SHP77 treated with DMSO at 0.1 percent for 48 hours (cell line): Measurements from ENCODE around the gene CELF2.
"Not testable (repeated sequence)": the region's sequence is repeated elsewhere in the genome, so short reads cannot be mapped to it uniquely, and the experiment has no call there.

ENCODE experiments used
- DNase-seq: peaks from one replicate; lab custom pipeline; 2025; lab: John Stamatoyannopoulos, UW

CELF2 gene

DNA sequence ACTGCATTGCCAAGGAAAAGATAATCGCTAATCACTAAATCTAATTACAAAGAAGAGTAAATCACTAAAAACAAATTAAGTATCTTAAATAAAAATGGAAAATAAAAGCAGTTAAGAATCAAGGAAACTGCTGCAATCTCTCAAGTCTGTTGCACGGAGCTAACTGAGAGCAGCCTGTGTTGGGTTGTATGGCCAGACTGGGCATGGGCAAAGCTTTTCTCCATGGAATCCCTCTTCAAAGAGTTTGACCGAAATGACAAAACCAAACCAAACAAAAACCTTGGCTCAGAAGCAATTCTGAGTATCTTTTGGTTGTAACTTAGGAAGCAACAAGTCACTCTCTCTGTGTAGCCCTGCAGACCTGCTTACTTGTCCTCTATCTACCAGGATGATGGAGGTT is 78.8 kb downstream of the CELF2 start:
- DNase-seq = no peak

DNA sequence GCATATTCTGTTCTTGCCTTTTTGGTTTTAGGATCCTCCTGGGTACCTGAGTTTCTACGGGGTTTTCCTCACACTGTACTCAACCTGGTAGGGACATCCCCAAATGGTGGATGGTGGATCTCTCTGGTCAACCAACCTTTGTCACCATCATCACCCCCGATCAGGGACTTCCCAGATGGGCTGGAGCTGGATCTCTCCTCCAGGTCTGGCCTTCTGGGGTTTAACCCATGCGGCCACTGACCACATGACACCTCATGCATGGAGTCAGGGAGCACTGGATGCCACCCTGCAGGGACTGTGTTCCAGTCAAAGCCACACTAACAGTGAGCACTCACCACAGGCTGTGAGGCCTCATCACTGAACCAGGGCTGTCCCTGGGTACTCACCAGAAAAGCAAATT is 80.0 kb downstream of the CELF2 start:
- no peak for DNase-seq

DNA sequence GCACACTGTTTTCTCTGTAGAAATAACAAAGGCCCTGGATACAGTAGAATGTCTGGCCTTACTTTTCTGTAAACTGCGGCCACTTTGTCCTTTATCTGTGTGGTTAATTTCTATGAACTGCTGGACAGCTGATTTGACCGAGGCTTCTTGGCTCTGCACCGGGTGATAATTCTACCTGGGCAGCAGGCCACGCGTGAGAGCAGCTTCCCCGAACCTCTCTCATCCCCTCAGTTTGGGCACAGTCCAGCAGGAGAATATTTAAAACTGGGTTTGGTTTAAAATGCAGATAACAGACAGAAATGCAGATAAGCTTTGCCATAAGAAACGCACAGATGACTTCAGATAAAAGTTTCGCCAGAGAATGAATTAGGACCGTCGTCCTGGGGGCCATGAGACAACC is 81.0 kb downstream of the CELF2 start:
- DNase-seq = no peak

DNA sequence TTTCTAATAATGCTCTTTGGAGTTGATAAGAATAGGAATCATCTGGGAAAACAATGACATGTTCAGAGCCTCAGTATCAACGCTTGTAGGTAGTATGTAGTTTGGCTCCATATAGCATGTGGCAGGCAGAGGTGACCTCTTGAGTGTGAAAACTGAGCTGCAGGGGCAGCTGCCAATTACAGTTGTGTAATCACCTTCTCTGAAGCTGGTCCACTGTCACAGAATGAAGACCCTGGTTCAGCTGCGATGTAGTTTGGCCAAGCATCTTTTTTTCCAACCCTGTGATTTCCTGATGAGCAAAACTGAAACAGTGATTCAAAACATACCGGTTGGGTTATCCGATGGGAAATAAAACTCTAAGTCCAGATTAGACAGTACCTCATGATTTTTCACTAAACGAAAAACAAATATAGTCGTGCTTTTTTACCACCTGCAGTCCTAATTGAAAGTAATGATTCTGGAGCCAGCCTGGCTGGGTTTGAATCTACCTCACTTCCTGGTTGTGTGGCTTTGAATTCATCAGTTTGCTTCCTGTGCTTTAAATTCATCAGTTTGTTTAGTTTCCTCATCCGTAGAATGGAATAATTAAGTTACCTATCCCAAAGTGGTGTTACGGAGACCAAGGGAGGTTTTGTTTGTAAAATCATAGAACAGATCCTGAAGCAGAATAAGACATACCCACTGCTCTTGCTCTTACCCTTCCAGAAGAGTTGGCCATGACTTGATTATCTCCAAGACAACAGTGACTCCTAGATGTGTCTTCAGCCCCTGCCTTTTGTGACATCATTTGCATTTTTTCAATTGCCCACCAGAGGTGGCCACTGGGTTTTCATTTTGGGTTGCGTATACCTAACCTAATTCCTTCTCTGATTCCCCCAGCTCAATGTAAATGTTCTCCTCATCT is 87.4 kb downstream of the CELF2 start:
- DNase-seq = no peak

DNA sequence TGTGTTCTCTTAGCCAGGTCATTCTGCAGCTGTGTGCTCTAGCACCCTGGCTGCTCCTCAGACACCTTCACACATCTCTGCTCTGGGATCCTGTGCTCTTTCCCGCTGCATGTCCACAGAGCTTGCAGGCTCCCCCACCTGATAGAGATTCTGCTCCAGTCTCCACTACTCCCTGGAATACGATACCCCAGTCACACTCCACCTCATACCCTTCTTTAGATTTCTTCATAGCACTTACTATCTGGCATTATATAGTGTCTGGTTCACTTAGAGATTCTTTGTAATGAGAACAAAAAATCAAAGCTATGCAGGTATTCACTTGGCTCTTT is 88.0 kb downstream of the CELF2 start:
- DNase-seq = no peak

DNA sequence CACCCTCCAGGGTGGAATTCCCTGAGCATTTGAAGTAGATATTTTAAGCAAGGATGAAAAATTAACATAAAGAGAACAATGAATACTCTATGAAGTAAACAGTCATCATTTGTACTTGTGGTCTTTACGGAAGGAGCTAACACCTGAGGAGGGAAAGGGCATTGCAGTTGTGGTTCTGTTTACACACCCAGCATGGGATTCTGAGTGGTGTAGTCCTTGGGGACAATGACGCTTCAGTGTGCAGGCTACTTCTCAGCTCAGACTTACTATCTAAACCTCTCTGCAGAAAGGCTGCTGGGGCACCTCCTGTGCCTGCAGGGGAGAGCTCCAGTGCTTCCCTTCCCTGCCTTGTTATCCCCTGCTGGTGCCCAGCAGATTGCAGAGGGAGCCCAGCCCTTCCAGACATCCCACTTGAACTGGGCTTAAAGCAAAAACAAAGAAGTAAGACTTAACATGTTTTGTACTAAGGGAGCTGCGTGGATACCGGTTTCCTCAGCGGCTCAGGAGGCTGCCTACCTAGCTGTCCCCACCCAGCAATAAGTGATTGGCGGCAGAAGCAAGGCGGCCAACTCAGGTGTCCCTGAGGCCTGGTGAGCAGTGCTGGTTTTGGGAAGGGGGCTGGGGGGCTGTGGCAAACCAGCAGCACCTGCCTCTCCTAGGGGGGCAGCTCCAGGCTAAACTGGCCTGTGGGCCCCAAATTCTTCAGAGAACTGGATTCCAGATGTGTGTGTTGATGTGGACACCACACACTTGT is 89.1 kb downstream of the CELF2 start:
- no peak for DNase-seq

DNA sequence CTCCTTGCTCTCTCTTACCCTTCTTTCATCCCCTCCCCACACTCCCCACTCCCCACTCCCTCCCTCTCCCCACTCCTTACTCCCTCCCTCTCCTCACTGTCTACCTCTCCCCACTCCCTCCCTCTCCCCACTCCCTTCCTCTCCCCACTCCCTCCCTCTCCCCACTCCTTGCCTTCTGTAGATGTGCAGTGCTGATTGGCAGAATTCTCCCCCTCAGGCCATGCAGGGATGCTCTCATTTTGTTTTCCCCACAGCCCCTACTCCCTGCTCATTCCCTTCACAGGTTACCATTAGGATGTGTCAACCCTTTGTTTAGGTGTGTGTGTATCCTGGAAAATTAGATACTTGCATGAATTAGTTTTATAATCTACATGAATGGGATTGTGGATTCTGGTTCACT is 90.3 kb downstream of the CELF2 start:
- DNase-seq = no peak

DNA sequence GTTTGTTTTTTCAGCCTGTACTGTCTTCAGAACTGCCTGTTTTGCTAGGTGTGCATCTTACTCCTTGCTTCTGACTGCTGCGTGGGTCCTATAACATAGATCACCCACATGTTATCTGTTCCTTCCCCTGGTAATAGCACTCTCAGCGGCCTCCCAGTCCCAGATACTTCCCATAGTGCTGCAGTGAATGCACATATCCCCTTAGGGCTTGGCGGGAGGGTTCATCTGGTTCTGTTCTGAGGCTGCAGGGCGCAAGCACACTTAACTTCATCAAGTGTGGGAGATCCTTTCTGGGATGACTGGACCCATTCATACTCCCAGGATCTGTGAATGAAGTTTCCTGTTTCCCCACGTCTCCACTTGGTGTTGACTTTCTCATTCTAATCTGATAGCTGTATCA is 90.7 kb downstream of the CELF2 start:
- DNase-seq = no peak

DNA sequence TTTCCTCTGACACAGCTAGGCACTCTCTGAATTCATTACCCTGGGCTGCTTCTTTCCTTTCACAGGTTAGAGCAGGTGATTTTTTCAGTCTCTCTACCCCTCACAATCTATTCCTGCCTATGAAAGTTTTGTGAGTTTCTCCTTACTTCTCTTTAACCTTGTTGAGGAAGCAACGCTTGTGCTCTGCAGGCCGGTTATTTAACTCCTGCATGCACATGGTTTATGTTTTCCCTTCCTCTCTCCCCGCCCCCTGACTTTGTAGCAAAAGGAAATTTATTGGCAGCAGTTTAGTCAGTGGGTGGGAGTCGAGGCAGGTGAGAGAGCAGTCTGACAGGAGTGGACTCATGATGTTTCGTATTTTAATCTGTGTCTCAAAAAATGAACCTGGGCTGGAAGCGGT is 91.9 kb downstream of the CELF2 start:
- no peak for DNase-seq

DNA sequence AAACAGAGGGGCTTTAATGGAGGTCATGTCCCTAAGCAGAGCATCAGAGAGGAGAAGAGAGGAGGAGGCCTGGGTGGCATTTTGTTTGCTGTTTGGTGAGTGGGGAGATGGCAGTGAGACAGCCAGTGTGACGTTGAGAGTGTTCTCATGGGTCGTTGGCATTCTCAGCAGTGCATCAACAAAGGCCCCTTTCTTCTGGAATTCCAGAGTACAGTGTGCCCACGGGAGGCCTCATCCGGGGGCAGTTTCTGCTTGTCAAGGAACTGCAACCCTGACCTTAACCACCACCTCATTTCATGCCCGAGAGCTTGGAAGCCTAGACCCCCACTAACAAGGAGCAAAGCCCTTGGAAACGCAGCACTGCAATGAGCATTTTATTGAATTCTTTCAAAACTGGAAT is 92.9 kb downstream of the CELF2 start:
- no peak for DNase-seq

DNA sequence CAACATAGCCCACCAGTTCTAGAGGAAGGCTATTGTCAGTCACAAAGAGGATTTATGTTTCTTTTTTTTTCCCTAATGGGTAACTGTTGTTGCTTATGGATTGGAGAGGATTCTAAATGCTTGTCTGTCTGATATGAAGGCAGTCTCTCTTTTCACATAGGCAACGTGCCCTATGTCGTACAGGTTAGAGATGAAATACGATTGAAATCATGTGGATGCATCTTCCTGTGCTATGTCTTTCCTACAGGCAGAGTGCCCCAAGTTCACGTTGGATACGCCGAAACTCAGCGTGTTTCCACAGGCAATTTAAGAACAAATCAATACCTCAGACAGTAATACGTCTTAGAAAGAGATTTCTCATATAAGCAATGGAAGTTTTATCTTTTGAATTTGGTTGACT is 93.8 kb downstream of the CELF2 start:
- no peak for DNase-seq

DNA sequence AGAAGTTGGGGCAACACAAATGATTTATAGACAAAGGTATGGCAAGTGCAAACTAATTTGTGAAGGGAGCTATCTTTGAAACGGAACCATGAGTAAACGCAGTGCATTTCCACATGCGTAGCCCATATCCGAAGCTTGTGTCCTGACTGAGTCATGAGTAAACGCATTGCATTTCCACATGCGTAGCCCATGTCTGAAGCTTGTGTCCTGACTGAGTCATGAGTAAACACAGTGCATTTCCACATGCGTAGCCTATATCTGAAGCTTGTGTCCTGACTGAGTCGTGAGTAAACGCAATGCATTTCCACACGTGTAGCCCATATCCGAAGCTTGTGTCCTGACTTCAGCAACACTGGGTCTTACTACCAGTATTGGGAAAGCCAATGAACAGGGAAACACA is 95.0 kb downstream of the CELF2 start:
- no peak for DNase-seq

DNA sequence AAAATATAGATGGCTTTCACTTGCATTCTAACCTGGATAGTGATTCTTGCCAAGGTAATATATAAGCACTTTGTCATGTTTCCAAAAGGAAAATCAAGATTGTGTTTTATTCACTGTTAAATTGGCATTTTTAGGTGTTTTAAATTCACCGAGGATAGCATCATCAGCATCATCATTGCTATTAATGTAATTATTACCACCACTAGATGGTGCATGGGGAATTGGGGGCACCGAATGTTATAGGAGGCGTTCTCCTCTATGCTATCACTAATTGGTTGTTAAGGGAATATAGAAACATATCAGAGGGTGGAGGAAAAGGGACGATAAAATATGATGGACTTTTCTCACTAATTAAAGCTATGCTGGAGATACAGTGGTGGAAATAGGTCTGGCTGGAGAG is 95.5 kb downstream of the CELF2 start:
- DNase-seq = no peak

DNA sequence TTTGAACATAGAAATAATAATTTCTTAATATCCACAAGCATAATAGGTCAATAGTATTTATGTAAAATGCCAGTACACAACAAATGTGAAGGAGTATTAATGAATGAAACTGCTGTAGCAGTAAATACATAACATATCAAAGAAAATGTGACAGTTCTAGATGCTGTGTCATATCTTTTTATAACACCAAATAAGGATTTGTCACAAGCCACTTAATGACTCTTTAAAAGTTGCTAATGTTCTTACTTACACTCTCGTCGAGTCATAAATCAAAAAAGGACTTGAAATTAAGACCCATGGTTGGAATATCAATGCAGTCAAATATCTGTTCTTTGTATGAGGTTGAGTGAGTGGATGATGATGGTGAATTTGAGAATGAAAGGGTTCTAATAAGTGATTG is 96.6 kb downstream of the CELF2 start:
- no peak for DNase-seq

DNA sequence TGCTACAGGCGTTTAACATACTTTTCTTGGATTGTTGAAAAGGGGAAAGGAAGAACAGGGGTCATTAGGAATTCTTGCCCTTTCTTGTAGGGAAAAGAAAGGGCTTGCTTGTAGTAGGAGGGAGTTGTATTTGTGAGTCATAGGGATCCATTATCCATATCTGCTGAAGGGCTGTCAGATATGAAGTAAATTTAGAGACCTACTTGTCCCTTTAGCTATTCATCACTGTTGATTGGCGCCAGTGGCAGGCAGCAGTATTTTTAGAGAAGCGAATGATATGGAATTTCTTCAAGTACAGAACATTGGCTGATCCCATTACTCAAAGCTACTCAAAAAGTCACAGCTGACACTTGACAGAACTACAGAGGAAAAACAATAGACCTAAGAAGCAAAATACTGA is 97.7 kb downstream of the CELF2 start:
- DNase-seq = no peak

DNA sequence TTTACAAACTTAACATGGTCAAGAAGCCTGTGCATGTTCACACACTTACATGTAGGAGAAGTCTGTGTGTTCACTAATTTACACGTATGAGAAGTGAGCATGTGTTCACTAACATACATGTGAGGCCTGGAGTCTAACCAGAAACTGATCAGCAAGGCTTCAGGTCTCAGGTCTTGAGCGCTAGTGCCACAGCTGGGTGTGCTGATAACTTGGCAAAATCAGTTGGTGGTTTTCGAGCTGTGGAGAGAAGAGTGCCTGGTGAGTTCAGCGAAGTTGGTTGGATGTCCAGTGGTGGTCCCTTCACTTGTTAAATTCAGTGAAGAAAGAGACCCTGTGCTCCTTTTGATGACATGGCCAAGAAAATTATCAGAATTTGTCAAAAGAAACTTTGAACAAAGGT is 98.7 kb downstream of the CELF2 start:
- DNase-seq = no peak

DNA sequence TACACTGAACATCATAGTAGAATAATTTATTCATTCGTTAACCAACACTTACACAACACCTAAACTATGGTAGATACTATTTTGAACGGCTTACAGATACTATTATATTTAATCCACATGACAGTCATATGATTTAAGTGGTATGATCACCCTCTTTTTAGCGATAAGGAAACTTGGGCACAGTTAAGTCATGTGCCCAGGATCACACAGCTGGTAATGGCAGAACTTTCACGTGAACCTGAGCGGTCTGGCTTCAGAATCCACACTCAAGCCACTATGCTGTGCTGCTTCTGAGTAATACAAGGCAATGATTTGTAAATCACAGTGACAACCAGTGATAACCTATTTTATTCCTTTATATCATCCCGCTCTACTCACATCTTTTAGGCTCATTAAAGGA is 99.1 kb downstream of the CELF2 start:
- no peak for DNase-seq

DNA sequence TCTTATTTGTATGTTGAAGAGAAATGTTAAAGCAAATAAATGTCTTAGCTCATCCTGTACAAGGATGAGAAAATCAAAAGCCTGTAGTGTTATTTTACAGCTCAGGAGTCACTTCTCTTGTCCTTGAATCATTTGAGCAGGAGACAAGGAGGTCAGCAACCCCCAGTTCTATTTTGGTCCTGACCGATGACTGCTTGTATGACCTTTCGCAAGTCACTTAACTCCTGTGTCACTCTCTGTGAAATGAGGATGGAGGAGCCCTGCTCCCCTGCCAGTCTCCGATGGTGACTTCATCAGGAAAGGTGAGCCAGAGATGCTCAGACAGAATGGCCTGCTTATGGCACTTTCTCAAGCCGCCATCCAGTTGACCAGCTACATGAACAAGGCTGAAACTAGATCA is 101.0 kb downstream of the CELF2 start:
- no peak for DNase-seq

DNA sequence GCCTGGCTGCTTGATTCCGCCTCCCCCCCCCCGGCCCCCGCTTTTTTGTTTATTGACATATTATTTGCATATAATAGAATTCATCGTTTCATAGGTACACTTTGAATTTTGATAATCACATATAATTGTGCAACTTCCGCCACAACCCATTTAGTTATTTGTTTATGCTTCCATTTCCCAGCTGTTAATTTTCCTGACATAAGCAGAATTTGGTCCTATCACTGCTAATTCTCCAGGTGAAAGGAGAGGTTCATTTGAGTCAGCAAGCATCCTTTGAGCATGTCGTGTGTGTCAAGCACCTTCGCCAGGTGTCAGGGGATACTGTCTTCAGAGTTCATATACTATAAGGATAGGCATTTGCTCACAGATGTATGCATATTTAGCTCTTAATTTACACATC is 102.2 kb downstream of the CELF2 start:
- DNase-seq = no peak

DNA sequence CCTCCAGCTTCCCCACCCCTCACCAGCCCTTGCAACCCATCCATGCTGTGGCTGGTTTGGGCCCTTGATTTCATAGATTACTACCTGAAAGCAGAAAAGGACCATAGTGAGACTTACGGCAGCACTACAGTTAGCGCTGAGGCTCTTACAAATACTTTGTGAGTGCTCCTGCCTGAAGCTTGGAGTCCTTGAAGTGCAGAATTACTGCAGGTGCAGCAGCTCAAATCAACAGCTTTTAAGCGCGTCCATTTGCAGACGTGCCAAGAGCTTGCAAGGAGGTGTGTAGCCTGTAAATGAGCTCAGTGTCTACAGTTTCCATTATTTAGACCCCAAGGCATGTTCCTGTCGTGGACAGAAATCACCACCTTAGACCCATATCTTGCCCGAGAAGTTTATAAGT is 103.0 kb downstream of the CELF2 start:
- no peak for DNase-seq

DNA sequence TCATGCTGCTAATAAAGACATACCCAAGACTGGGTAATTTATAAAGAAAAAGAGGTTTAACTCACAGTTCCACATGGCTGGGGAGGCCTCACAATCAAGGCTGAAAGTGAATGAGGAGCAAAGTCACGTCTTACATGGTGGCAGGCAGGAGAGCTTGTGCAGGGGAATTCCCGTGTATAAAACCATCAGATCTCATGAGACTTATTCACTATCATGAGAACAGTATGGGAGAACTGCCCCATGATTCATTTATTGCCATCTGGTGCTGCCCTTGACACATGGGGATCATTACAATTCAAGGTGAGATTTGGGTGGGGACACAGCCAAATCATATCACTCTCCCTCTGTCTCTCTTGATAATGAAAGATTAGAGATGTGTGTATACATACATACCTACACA is 106.2 kb downstream of the CELF2 start:
- not testable (repeated sequence) for DNase-seq

DNA sequence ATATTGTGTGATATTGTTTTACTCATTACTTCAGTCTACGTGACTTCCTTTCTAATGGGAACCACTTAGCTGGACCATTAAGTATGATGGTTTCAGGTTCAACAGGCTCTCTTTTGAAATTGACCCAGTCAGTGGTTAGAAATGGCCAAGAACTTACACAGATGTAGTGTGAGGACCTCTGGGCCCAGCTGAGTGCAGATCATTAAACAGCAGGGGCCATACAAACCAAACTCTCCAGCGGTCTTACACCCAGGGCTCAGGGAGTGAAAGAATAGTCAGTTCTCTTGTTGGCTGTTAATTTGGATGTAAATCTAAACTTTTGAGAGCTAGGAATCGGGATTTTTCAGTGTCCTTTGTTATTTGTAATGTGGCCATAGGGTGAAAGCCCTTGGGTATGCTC is 107.3 kb downstream of the CELF2 start:
- DNase-seq = no peak

DNA sequence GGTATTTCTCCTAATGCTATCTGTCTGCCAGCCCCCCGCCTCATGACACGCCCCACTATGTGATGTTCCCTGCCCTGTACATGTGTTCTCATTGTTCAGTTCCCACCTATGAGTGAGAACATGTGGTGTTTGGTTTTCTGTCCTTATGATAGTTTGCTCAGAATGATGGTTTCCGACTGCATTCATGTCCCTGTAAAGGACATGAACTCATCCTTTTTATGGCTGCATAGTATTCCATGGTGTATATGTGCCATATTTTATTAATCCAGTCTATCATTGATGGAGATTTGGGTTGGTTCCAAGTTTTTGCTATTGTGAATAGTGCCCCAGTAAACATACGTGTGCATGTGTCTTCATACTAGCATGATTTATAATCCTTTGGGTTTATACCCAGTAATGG is 109.3 kb downstream of the CELF2 start:
- not testable (repeated sequence) for DNase-seq
